MCF 10A (cell line): ENCODE data around the gene IL3. TPM values are rescaled to one million over a fixed set of nuclear protein-coding genes. Genes with fewer than 3 reads are reported as not detected.

ENCODE experiments used
- BruUV-seq: library from RNA; stranded (reverse); fragments of 400-500 nt; replicated peaks from 2 replicates; lab custom pipeline; 2021; lab: Mats Ljungman, UMichigan
- CTCF ChIA-PET: fragments of 300-600 bp; sonication (Branson Sonifier 250); formaldehyde crosslinking; extraction: SDS; loops from one replicate; lab custom pipeline; 2021; ENCODE audit warnings: antibody characterized with exemption, inconsistent platforms; lab: Yijun Ruan, JAX
- POLR2A ChIA-PET: fragments of 300-600, 350-650 bp; sonication (Branson Sonifier 250); formaldehyde crosslinking; extraction: SDS; loops from one replicate; lab custom pipeline; 2020; ENCODE audit warnings: antibody characterized with exemption, inconsistent platforms; lab: Yijun Ruan, JAX
- DNase-seq: peaks from one replicate; pipeline ENCODE4 v3.0.0-alpha.2; 2018; ENCODE audit not compliant: unreplicated experiment
- H3K27ac Mint-ChIP-seq: one replicate; pipeline ENCODE4 v1.8.0; 2022; ENCODE audit warnings: mild to moderate bottlenecking, low read depth, mixed read lengths; ENCODE audit not compliant: unreplicated experiment
- H3K27me3 Mint-ChIP-seq: one replicate; pipeline ENCODE4 v1.8.0; 2022; ENCODE audit warnings: mixed read lengths; ENCODE audit not compliant: insufficient read depth, unreplicated experiment
- H3K36me3 Mint-ChIP-seq: one replicate; pipeline ENCODE4 v1.8.0; 2022; ENCODE audit warnings: mild to moderate bottlenecking, moderate library complexity, mixed read lengths; ENCODE audit not compliant: insufficient read depth, unreplicated experiment
- H3K4me1 Mint-ChIP-seq: one replicate; pipeline ENCODE4 v1.8.0; 2022; ENCODE audit warnings: mixed read lengths; ENCODE audit not compliant: insufficient read depth, unreplicated experiment
- H3K4me3 Mint-ChIP-seq: one replicate; pipeline ENCODE4 v1.8.0; 2022; ENCODE audit warnings: mild to moderate bottlenecking, moderate library complexity, mixed read lengths; ENCODE audit not compliant: unreplicated experiment
- H3K9me3 Mint-ChIP-seq: one replicate; pipeline ENCODE4 v1.8.0; 2022; ENCODE audit warnings: mixed read lengths; ENCODE audit not compliant: unreplicated experiment
- intact Hi-C: fragments of 100-400 bp; cut with micrococcal nuclease; formaldehyde crosslinking; loops from 2 replicates; pipeline ENCODE4 v1.14.1; 2022
- total RNA-seq: library from RNA; stranded (reverse); gene quantifications from 2 replicates; pipeline ENCODE4 v1.2.3, GENCODE V29; 2022
- TF ChIP-seq, protein P1 (sequence below): fragments of 200-600 bp; IDR thresholded peaks from one replicate; pipeline ENCODE4 v1.8.0; 2022; ENCODE audit warnings: antibody characterized with exemption, mild to moderate bottlenecking; ENCODE audit not compliant: unreplicated experiment

Gene IL3
- total RNA-seq, 1 experiment from 2014 or later: not detected

DNA sequence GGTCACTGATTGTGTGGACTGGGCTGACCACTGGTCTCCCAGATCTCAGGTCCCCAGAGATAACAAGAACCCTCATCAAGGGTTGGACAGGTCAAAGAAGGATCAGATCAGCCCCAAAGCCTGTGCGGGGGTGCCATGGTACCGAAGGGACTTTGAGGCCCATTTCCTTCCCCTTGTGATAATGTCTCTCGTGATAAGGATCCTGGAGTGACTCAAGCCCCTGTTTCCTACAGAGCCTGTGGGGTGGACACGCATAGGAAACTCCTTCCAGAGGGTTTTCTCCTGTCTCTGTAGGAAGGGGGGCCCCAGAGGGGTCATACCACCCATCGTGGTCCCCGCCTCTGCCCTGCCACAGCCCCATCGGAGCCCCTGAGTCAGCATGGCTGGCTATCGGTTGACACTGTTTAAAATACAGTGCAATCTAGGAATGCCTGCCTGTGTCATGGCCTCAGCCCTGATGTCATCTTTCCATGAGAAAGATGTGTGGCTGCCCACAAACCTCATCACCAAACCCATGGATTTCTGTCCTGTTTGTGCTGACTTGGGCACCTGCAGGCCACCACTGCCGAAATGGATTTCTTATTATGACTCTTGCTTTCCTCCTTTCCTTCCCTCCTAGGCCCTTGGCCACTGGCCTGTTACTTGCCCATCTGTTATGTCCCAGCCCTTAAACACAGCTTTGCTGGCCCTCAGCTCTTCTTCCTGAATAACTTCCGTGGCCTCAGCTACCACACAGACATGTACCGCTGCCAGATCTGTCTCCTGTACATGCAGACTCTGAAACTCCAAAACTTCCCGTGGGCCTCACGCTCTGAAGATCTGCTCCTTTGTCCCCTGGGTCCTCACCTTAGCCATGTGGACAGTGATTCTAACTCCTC, 10.2 kb downstream of the IL3 start:
- Mint-ChIP-seq H3K4me3 (no peak overlapping the region), H3K9me3 (no peaks in the 10 kb centered on the region), H3K27ac (no peak overlapping the region), H3K27me3 (no peaks in the 10 kb centered on the region), H3K36me3 (no peaks in the 10 kb centered on the region), H3K4me1 (peaks cover 25% of the 10 kb centered on the region)
- no peak for DNase-seq
- CTCF ChIA-PET: interaction anchor here (1.8 kb wide), 1 partner anchor 109 kb away, joined by 7 read pairs; no protein-coding TSS in a partner anchor
- BruUV-seq: no TSS peak
- POLR2A ChIA-PET: interaction anchor here (1.1 kb wide), 1 partner anchor 24 kb away, joined by 3 read pairs; no protein-coding TSS in a partner anchor
- TF ChIP-seq, protein P1, sequence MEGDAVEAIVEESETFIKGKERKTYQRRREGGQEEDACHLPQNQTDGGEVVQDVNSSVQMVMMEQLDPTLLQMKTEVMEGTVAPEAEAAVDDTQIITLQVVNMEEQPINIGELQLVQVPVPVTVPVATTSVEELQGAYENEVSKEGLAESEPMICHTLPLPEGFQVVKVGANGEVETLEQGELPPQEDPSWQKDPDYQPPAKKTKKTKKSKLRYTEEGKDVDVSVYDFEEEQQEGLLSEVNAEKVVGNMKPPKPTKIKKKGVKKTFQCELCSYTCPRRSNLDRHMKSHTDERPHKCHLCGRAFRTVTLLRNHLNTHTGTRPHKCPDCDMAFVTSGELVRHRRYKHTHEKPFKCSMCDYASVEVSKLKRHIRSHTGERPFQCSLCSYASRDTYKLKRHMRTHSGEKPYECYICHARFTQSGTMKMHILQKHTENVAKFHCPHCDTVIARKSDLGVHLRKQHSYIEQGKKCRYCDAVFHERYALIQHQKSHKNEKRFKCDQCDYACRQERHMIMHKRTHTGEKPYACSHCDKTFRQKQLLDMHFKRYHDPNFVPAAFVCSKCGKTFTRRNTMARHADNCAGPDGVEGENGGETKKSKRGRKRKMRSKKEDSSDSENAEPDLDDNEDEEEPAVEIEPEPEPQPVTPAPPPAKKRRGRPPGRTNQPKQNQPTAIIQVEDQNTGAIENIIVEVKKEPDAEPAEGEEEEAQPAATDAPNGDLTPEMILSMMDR: no peak
- intact Hi-C loops: no loop called here

DNA sequence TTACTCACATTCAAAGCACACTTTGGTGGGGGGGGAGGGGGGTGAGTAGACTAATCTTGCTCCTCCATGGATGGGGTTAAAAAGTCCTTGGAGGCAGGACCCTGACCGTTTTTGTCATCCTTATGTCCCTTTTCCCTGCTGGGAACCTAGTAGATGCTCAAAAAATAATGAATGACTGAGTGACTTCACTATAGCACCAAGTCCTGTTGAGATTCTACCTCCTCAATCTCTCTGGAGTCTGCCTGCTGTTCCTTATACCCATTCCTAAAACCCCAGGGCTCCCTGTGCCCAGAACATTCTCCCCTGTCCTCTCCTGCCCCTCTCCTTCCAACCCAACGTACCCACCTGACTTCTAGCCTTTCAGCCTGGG, 10.9 kb downstream of the IL3 start:
- BruUV-seq: no TSS peak
- no peak for DNase-seq
- Mint-ChIP-seq H3K4me3 (no peak overlapping the region), H3K27me3 (no peaks in the 10 kb centered on the region), H3K9me3 (no peaks in the 10 kb centered on the region), H3K36me3 (no peaks in the 10 kb centered on the region), H3K4me1 (peaks cover 25% of the 10 kb centered on the region), H3K27ac (no peak overlapping the region)
- intact Hi-C loops: no loop called here
- ChIA-PET CTCF (interaction anchor here (0.9 to 4.3 kb wide), 4 partner anchors 9 to 339 kb away, joined by 3 to 35 read pairs (median 5); partner anchors contain the start of gene IL3), POLR2A (interaction anchor here (1.1 kb wide), 1 partner anchor 23 kb away, joined by 3 read pairs; no protein-coding TSS in a partner anchor)
- TF ChIP-seq, protein P1: no peak

DNA sequence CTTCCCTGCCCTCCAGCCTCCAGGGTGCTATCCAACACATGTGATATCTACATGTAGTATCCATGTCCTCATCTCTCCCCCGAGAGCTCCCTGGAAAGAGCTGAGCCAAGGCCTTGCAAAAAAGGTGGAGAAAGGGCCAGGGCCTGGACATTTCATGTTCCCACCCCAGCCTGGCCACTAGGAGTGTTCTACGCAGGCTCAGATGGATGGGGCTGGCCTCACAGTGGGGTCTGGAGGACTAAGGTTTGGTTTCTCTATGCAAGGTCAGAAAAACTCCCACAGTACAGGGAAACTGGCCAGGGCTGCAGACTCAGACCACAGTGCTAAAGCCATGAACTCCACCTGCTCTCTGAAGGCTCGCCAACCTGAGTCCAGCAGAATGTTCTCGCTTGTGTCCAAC, 11.6 kb downstream of the IL3 start:
- H3K4me3 Mint-ChIP-seq: no peak overlapping the region
- no peak overlapping the region for H3K27ac Mint-ChIP-seq
- H3K9me3 Mint-ChIP-seq: no peaks in the 10 kb centered on the region
- H3K4me1 Mint-ChIP-seq: peaks cover 25% of the 10 kb centered on the region
- no TSS peak for BruUV-seq
- H3K27me3 Mint-ChIP-seq: no peaks in the 10 kb centered on the region
- CTCF ChIA-PET: interaction anchor here (0.6 to 4.3 kb wide), 6 partner anchors 10 to 338 kb away, joined by 3 to 35 read pairs (median 3); partner anchors contain the start of gene IL3
- H3K36me3 Mint-ChIP-seq: no peaks in the 10 kb centered on the region
- intact Hi-C loops: loop anchor here (2.0 kb wide), 1 partner anchor 23 kb away; no protein-coding TSS in a partner anchor
- TF ChIP-seq, protein P1: no peak
- DNase-seq: no peak
- POLR2A ChIA-PET: interaction anchor here (0.6 to 1.1 kb wide), 3 partner anchors 26 to 66 kb away, joined by 3 read pairs; no protein-coding TSS in a partner anchor

GRCh38 chr5:132072528-132072927, 12.1 kb downstream of the IL3 start:
- no peaks in the 10 kb centered on the region for H3K9me3 Mint-ChIP-seq
- H3K4me1 Mint-ChIP-seq: peaks cover 25% of the 10 kb centered on the region
- BruUV-seq: no TSS peak
- intact Hi-C loops: loop anchor here (2.0 kb wide), 1 partner anchor 22 kb away; no protein-coding TSS in a partner anchor
- no peak for DNase-seq
- no peak overlapping the region for H3K4me3 Mint-ChIP-seq
- no peaks in the 10 kb centered on the region for H3K36me3 Mint-ChIP-seq
- ChIA-PET POLR2A (interaction anchor here (0.6 to 1.1 kb wide), 3 partner anchors 27 to 66 kb away, joined by 3 read pairs; no protein-coding TSS in a partner anchor), CTCF (interaction anchor here (0.6 to 4.3 kb wide), 9 partner anchors 7 to 338 kb away, joined by 3 to 35 read pairs (median 3); partner anchors contain the start of gene IL3)
- H3K27ac Mint-ChIP-seq: no peak overlapping the region
- H3K27me3 Mint-ChIP-seq: no peaks in the 10 kb centered on the region
- TF ChIP-seq, protein P1: no peak
